ENCODE measurements around the gene TEX54.

The TEX54 gene

DNA sequence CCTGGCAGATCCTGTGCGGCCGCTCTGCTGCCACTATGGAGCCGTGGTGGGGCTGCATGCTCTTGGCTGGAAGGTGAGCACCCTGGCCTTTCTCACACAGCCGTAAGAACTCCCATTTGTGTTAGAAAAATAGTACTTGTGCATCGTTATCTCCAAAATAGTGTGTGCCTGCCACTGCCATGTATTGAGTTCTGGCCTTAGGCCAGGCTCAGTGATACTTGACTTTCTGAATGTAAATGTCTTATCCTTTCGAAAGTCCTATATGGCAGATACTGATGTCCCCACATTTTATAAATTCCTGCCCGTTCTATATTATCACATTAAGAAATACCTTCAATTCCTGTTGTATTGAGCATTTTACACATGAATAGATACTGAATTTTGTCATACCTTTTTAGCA is 49.9 kb downstream of the TEX54 start:
- no peak for DNase-seq

All from SHP77 treated with DMSO at 0.1 percent for 48 hours (cell line).